H1 (cell line): ENCODE data around the gene SAG.

Experiments used
- ATF3 ChIP-seq: IDR thresholded peaks from 2 replicates; pipeline ENCODE4 v1.6.1; 2011; ENCODE audit warnings: low read depth, mild to moderate bottlenecking, low read length; ENCODE audit not compliant: insufficient read depth
- BRCA1 ChIP-seq: IDR thresholded peaks from 2 replicates; pipeline ENCODE4 v1.6.1; 2012; ENCODE audit warnings: low read depth, low read length, improper control_type of control experiment
- CHD2 ChIP-seq: IDR thresholded peaks from 2 replicates; pipeline ENCODE4 v1.6.1; 2012; ENCODE audit warnings: low read length, improper control_type of control experiment
- CTCF ChIP-seq, 3 experiments: IDR thresholded peaks; 1 replicate in 2 of 3; 2 replicates in 1 of 3; pipeline versions ENCODE4 v1.5.1 to v1.6.1; 2011; ENCODE audit warnings: low read length in 3 of 3, mild to moderate bottlenecking in 3 of 3, inconsistent platforms in 2 of 3, low read depth in 1 of 3, moderate library complexity in 1 of 3; ENCODE audit not compliant: insufficient read depth in 1 of 3; ENCODE audit errors: control extremely low read depth in 1 of 3
- EZH2 ChIP-seq: fragments of 200-600 bp; sonication (generic); IDR thresholded peaks from 2 replicates; pipeline ENCODE4 v1.7.1; 2012; ENCODE audit warnings: low read depth, mild to moderate bottlenecking, moderate library complexity, low read length, inconsistent platforms; ENCODE audit not compliant: severe bottlenecking
- JUND ChIP-seq: IDR thresholded peaks from 2 replicates; pipeline ENCODE4 v1.6.1; 2011; ENCODE audit warnings: mild to moderate bottlenecking, improper control_type of control experiment, low read length
- KDM5A ChIP-seq: fragments of 200-600 bp; IDR thresholded peaks from 2 replicates; pipeline ENCODE4 v1.7.1; 2012; ENCODE audit warnings: mild to moderate bottlenecking, low read length, inconsistent platforms, mixed read lengths
- NRF1 ChIP-seq: IDR thresholded peaks from 2 replicates; pipeline ENCODE4 v1.6.1; 2011; ENCODE audit warnings: mild to moderate bottlenecking, low read depth, low read length, improper control_type of control experiment
- POLR2A ChIP-seq, 2 experiments: IDR thresholded peaks; 1 replicate in 1 of 2; 2 replicates in 1 of 2; pipeline ENCODE4 v1.6.1; 2011; ENCODE audit warnings: low read depth in 2 of 2, low read length in 2 of 2, mild to moderate bottlenecking in 2 of 2; ENCODE audit errors: control extremely low read depth in 1 of 2
- POU5F1 ChIP-seq: IDR thresholded peaks from 2 replicates; pipeline ENCODE4 v1.6.1; 2011; ENCODE audit warnings: low read depth, mild to moderate bottlenecking, low read length, moderate library complexity
- RFX5 ChIP-seq: IDR thresholded peaks from 2 replicates; pipeline ENCODE4 v1.6.1; 2011; ENCODE audit warnings: low read depth, low read length, improper control_type of control experiment, borderline replicate concordance
- RXRA ChIP-seq: IDR thresholded peaks from 2 replicates; pipeline ENCODE4 v1.6.1; 2011; ENCODE audit warnings: low read depth, mild to moderate bottlenecking, low read length, moderate library complexity; ENCODE audit not compliant: insufficient read depth
- YY1 ChIP-seq: IDR thresholded peaks from 2 replicates; pipeline ENCODE4 v1.6.1; 2011; ENCODE audit warnings: low read depth, mild to moderate bottlenecking, low read length

GRCh38 chr2:233389601-233390125 lies 82.0 kb downstream of the SAG start:
- TF ChIP-seq NRF1: no peak
- TF ChIP-seq EZH2: no peak
- no peak for TF ChIP-seq RXRA
- no peak for TF ChIP-seq CTCF (IDR thresholded peaks at IDR 0.05; ENCODE audit: control extremely low read depth in 1 of 3, insufficient read depth in 1 of 3, low read depth in 1 of 3, low read length in 3 of 3)
- no peak for TF ChIP-seq YY1
- no peak for TF ChIP-seq POU5F1
- no peak for TF ChIP-seq JUND
- no peak for TF ChIP-seq KDM5A
- TF ChIP-seq BRCA1: no peak
- no peak for TF ChIP-seq ATF3
- TF ChIP-seq RFX5: no peak
- TF ChIP-seq CHD2: no peak
- TF ChIP-seq POLR2A (IDR thresholded peaks at IDR 0.05; ENCODE audit: control extremely low read depth in 1 of 2, low read depth in 2 of 2, low read length in 2 of 2): no peak
